Measurements from ENCODE around the gene IFNE. TPM values are rescaled to one million over a fixed set of nuclear protein-coding genes. Genes with fewer than 3 reads are reported as not detected.
A peak's percentile ranks its signal among the peaks of the same experiment; 100 is the strongest.

Gene IFNE
- total RNA-seq, 2 experiments from 2014 or later: not detected

DNA sequence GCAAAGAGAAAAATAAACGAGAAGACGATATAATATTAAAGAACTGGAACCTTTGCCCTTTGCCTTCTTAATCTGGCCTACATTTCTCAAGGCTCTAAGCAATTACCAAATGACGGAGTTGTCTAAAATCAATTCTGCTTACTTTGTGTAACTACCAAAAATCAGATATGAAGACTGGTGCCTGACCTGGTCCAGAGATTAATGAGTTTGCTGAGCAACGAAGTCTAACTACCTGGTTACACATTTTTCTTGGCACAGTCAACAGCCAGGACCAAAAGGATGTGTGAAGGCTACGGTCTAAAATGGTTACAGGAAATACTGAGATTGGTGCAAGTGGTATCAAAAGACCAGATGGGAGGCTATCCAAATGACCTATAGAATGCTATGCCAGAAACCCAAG lies 17.8 kb upstream of the IFNE start:
- no TSS peak for BruUV-seq (replicated peaks)
- ChIA-PET CTCF (ENCODE audit: unreplicated experiment) (no interaction called here), POLR2A (interaction anchor here (0.6 kb wide), 1 partner anchor 121 kb away, joined by 3 read pairs; no protein-coding TSS in a partner anchor)
- Histone ChIP-seq H3K79me2 (ENCODE audit: insufficient read depth, low read depth, low read length) (no peaks in the 10 kb centered on the region), H3K9me2 (ENCODE audit: insufficient read depth, low read length) (no peaks in the 10 kb centered on the region), H3K4me2 (ENCODE audit: low read length) (no peak overlapping the region), H3K9me3 (ENCODE audit: low read length) (no peaks in the 10 kb centered on the region), H3K4me1 (ENCODE audit: insufficient read depth, low read length, poor library complexity, severe bottlenecking) (no peaks in the 10 kb centered on the region), H3K27ac (ENCODE audit: low read depth, low read length, poor library complexity, severe bottlenecking) (no peak overlapping the region), H2AFZ (ENCODE audit: low read length) (no peak overlapping the region), H4K20me1 (ENCODE audit: insufficient read depth, low read length) (no peaks in the 10 kb centered on the region), H3K4me3 (ENCODE audit: low read depth, low read length, poor library complexity, severe bottlenecking) (no peak overlapping the region), H3K36me3 (ENCODE audit: insufficient read depth, low read length) (no peaks in the 10 kb centered on the region)
- intact Hi-C loops (cut with micrococcal nuclease; ENCODE audit: unreplicated experiment): no loop called here
- TF ChIP-seq, protein P1, sequence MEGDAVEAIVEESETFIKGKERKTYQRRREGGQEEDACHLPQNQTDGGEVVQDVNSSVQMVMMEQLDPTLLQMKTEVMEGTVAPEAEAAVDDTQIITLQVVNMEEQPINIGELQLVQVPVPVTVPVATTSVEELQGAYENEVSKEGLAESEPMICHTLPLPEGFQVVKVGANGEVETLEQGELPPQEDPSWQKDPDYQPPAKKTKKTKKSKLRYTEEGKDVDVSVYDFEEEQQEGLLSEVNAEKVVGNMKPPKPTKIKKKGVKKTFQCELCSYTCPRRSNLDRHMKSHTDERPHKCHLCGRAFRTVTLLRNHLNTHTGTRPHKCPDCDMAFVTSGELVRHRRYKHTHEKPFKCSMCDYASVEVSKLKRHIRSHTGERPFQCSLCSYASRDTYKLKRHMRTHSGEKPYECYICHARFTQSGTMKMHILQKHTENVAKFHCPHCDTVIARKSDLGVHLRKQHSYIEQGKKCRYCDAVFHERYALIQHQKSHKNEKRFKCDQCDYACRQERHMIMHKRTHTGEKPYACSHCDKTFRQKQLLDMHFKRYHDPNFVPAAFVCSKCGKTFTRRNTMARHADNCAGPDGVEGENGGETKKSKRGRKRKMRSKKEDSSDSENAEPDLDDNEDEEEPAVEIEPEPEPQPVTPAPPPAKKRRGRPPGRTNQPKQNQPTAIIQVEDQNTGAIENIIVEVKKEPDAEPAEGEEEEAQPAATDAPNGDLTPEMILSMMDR (conservative IDR thresholded peaks at IDR 0.05; ENCODE audit: low read length): no peak
- no peak for TF ChIP-seq EZH2phosphoT487 (IDR thresholded peaks at IDR 0.05; ENCODE audit: borderline replicate concordance, low read depth, low read length)
- DNase-seq (ENCODE audit: low spot score): no peak

DNA sequence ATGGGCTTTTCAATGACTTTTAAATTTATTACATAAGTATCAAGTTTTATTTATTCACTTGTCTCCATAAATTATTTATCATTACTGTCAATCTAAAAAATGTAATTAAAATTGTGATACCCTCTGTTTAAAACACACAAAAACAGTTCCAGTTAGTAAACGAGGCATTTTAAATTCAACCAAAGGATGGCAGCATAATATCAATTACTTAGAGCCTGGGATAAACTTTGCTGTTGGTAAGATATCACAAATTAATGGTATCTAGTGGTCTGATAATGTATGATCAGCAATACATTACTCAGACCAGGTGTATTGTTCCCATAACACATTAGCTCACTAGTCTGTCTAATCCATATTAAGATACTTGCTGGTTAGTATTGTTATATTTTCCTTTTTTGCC lies 9.6 kb upstream of the IFNE start:
- Histone ChIP-seq H3K9me2 (ENCODE audit: insufficient read depth, low read length) (no peaks in the 10 kb centered on the region), H2AFZ (ENCODE audit: low read length) (no peak overlapping the region), H3K36me3 (ENCODE audit: insufficient read depth, low read length) (no peaks in the 10 kb centered on the region), H3K9me3 (ENCODE audit: low read length) (no peaks in the 10 kb centered on the region), H3K4me1 (ENCODE audit: insufficient read depth, low read length, poor library complexity, severe bottlenecking) (no peaks in the 10 kb centered on the region), H3K27ac (ENCODE audit: low read depth, low read length, poor library complexity, severe bottlenecking) (no peak overlapping the region), H3K4me2 (ENCODE audit: low read length) (no peak overlapping the region), H3K79me2 (ENCODE audit: insufficient read depth, low read depth, low read length) (no peaks in the 10 kb centered on the region), H3K4me3 (ENCODE audit: low read depth, low read length, poor library complexity, severe bottlenecking) (no peak overlapping the region), H4K20me1 (ENCODE audit: insufficient read depth, low read length) (no peaks in the 10 kb centered on the region)
- BruUV-seq (replicated peaks): no TSS peak
- intact Hi-C loops (cut with micrococcal nuclease; ENCODE audit: unreplicated experiment): no loop called here
- DNase-seq (ENCODE audit: low spot score): no peak
- ChIA-PET CTCF (ENCODE audit: unreplicated experiment) (no interaction called here), POLR2A (no interaction called here)
- no peak for TF ChIP-seq EZH2phosphoT487 (IDR thresholded peaks at IDR 0.05; ENCODE audit: borderline replicate concordance, low read depth, low read length)
- TF ChIP-seq, protein P1 (conservative IDR thresholded peaks at IDR 0.05; ENCODE audit: low read length): no peak

DNA sequence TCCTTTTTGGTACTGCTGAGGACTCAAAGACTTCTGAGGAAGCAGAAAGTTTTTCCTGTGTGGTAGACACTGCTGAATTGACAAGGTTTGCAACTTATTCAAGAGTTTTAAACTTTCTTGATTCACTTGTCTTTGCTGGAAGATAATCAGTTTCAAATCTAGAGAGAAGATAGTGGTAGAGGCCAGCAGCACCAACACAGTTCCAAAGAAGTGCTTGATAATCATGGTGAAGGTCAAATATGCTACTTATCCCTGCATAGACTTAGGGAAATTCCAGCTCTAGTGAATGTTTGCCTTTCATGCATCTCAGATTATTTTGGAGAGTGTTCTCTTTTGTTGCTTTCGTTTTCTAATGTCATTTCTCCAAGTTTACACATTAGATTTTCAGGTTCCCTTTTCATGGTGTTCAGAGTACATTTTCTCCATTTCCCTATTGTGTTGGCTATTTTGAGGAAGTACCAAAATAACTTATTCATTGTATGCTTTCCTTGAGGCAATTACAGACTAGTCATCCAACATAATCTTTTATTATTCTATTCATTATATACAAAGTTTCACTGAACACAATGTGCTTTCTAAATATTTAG lies 550 bp downstream of the IFNE start:
- CTCF ChIA-PET (ENCODE audit: unreplicated experiment): no interaction called here
- no peaks in the 10 kb centered on the region for H3K79me2 ChIP-seq (ENCODE audit: insufficient read depth, low read depth, low read length)
- no peak overlapping the region for H2AFZ ChIP-seq (ENCODE audit: low read length)
- intact Hi-C loops (cut with micrococcal nuclease; ENCODE audit: unreplicated experiment): no loop called here
- H3K4me1 ChIP-seq (ENCODE audit: insufficient read depth, low read length, poor library complexity, severe bottlenecking): no peaks in the 10 kb centered on the region
- H3K4me3 ChIP-seq (ENCODE audit: low read depth, low read length, poor library complexity, severe bottlenecking): no peak overlapping the region
- BruUV-seq (replicated peaks): no TSS peak
- no peak overlapping the region for H3K27ac ChIP-seq (ENCODE audit: low read depth, low read length, poor library complexity, severe bottlenecking)
- no peaks in the 10 kb centered on the region for H3K9me3 ChIP-seq (ENCODE audit: low read length)
- no peaks in the 10 kb centered on the region for H3K9me2 ChIP-seq (ENCODE audit: insufficient read depth, low read length)
- no peaks in the 10 kb centered on the region for H4K20me1 ChIP-seq (ENCODE audit: insufficient read depth, low read length)
- TF ChIP-seq, protein P1 (conservative IDR thresholded peaks at IDR 0.05; ENCODE audit: low read length): no peak
- TF ChIP-seq EZH2phosphoT487 (IDR thresholded peaks at IDR 0.05; ENCODE audit: borderline replicate concordance, low read depth, low read length): no peak
- POLR2A ChIA-PET: no interaction called here
- no peaks in the 10 kb centered on the region for H3K36me3 ChIP-seq (ENCODE audit: insufficient read depth, low read length)
- no peak overlapping the region for H3K4me2 ChIP-seq (ENCODE audit: low read length)
- DNase-seq (ENCODE audit: low spot score): peak; percentile 1
